Osteocyte (in vitro differentiated cells): ENCODE data around the gene ASL. TPM values are rescaled to one million over a fixed set of nuclear protein-coding genes. Genes with fewer than 3 reads are reported as not detected.
"Not testable (repeated sequence)": the region's sequence is repeated elsewhere in the genome, so short reads cannot be mapped to it uniquely, and the experiment has no call there.

ENCODE experiments used
- DNase-seq: peaks from one replicate; pipeline ENCODE4 v3.0.0; 2021; ENCODE audit warnings: mixed read lengths; ENCODE audit not compliant: unreplicated experiment; ENCODE audit errors: extremely low spot score
- H3K27ac Mint-ChIP-seq: one replicate; pipeline ENCODE4 v1.8.0; 2021; ENCODE audit warnings: mild to moderate bottlenecking, mixed read lengths; ENCODE audit not compliant: unreplicated experiment
- H3K27me3 Mint-ChIP-seq: one replicate; pipeline ENCODE4 v1.8.0; 2021; ENCODE audit warnings: mixed read lengths; ENCODE audit not compliant: unreplicated experiment
- H3K36me3 Mint-ChIP-seq: one replicate; pipeline ENCODE4 v1.8.0; 2021; ENCODE audit warnings: mixed read lengths; ENCODE audit not compliant: unreplicated experiment
- H3K4me1 Mint-ChIP-seq: one replicate; pipeline ENCODE4 v1.8.0; 2021; ENCODE audit warnings: mixed read lengths; ENCODE audit not compliant: unreplicated experiment
- H3K4me3 Mint-ChIP-seq: one replicate; pipeline ENCODE4 v1.8.0; 2021; ENCODE audit warnings: mild to moderate bottlenecking, moderate library complexity, mixed read lengths; ENCODE audit not compliant: unreplicated experiment
- H3K9me3 Mint-ChIP-seq: one replicate; pipeline ENCODE4 v1.8.0; 2021; ENCODE audit warnings: mixed read lengths; ENCODE audit not compliant: unreplicated experiment
- CTCF ChIP-seq: fragments of 200-600 bp; sonication (generic); IDR thresholded peaks from 2 replicates; pipeline ENCODE4 v1.5.0; 2021; ENCODE audit warnings: antibody characterized with exemption, mild to moderate bottlenecking, moderate library complexity
- total RNA-seq: library from RNA; stranded (reverse); gene quantifications from 2 replicates; pipeline ENCODE4 v1.2.1, GENCODE V29; 2021

The ASL gene
- total RNA-seq, 1 donor from 2014 or later: 23.3 TPM

- Mint-ChIP-seq H3K27ac (peak within 1 kb of the TSS; percentile 97), H3K27me3 (no peaks in the 10 kb centered on the region), H3K4me1 (peaks cover 30% of the 10 kb centered on the region), H3K36me3 (peaks cover 5% of the 10 kb centered on the region), H3K4me3 (peak within 1 kb of the TSS; percentile 100), H3K9me3 (no peaks in the 10 kb centered on the region)
- DNase-seq: peak; percentile 90
- TF ChIP-seq CTCF: peak; percentile 23
These were observed 39.4 kb downstream of the ASL start, which contains the start of gene CRCP for GRCh38 chr7:66114743-66115649. CRCP (plus strand) TSS chr7:66114847; CDS start chr7:66114963, 116 bp downstream.

DNA sequence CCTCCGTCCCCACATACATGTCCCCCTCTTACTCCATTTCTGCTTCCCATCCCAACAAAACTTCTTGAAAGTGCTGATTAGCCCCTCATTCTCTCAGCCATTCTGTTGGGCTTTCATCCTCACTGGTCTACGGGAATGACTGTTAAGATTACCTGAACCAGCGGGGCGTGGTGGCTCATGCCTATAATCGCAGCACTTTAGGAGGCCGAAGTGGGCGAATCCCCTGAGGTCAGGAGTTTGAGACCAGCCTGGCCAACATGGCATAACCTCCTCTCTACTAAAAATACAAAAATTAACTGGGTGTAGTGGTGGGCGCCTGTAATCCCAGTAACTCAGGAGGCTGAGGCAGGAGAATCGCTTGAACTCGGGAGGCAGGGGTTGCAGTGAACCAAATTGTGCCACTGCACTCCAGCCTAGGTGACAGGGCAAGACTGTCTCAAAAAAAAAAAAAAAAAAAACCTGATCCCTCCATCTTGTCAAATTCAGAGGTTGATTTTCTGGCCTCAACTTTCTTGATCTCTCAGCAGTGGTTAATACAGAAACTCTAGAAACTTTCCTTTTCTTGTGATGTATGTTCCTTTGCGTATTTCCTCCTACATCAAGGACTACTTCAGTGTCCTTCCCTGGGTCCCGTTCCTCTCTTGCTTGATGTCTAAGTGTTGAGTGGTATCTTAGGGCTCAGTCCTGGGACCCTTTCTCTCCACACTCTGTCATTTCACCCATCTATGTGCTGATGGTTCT is 41.2 kb downstream of the ASL start:
- H3K4me1 Mint-ChIP-seq: peaks cover 30% of the 10 kb centered on the region
- H3K9me3 Mint-ChIP-seq, DNase-seq, H3K27me3 Mint-ChIP-seq, H3K36me3 Mint-ChIP-seq, H3K27ac Mint-ChIP-seq: not testable (repeated sequence)
- H3K4me3 Mint-ChIP-seq: peak overlapping the region; percentile 48

DNA sequence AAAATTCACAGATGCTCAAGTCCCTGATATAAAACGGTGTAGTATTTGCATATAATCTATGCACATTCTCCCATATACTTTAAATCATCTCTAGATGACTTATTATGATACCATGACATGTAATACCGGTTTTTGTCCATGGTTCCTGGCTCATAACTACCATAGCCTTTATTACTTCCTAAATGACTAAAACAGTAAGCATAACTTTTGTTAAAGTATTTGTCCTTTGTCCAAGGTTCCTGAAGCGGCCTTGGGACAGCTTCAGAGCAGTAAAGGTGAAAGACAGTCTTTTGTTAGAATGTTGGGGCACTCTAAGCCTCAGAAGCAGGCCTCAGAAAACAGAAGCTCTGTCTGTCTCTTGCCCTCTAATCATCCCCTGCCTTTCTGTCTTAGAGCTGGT is 43.0 kb downstream of the ASL start:
- H3K36me3 Mint-ChIP-seq: peaks cover 5% of the 10 kb centered on the region
- no peak overlapping the region for H3K4me3 Mint-ChIP-seq
- no peaks in the 10 kb centered on the region for H3K27me3 Mint-ChIP-seq
- no peak overlapping the region for H3K27ac Mint-ChIP-seq
- no peak for DNase-seq
- no peak for TF ChIP-seq CTCF
- no peaks in the 10 kb centered on the region for H3K9me3 Mint-ChIP-seq
- peaks cover 30% of the 10 kb centered on the region for H3K4me1 Mint-ChIP-seq

- Mint-ChIP-seq H3K27me3 (no peaks in the 10 kb centered on the region), H3K4me3 (no peak overlapping the region), H3K27ac (no peak overlapping the region), H3K4me1 (peaks cover 30% of the 10 kb centered on the region), H3K9me3 (no peaks in the 10 kb centered on the region), H3K36me3 (peaks cover 5% of the 10 kb centered on the region)
- no peak for DNase-seq
- no peak for TF ChIP-seq CTCF
These were observed 43.7 kb downstream of the ASL start for GRCh38 chr7:66119245-66119850.

- peaks cover 14% of the 10 kb centered on the region for H3K4me1 Mint-ChIP-seq
- H3K27me3 Mint-ChIP-seq: no peaks in the 10 kb centered on the region
- no peak overlapping the region for H3K4me3 Mint-ChIP-seq
- no peak for TF ChIP-seq CTCF
- no peaks in the 10 kb centered on the region for H3K36me3 Mint-ChIP-seq
- H3K27ac Mint-ChIP-seq: no peak overlapping the region
- H3K9me3 Mint-ChIP-seq: no peaks in the 10 kb centered on the region
- no peak for DNase-seq
These were observed 47.5 kb downstream of the ASL start for GRCh38 chr7:66123175-66123528.

DNA sequence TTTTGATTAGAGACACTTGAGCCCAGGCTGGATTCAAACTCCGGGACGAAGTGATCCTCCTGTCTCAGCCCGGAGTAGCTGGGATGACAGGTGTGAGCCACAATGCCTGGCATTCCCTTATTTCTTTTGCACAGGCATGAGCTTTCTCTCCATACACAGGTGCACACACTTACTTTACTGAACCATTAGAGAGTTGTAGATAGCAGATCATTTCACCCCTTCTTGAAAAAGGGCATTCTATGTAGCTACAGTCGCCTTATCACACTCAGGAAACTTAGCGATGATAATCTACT is 48.9 kb downstream of the ASL start:
- H3K4me1 Mint-ChIP-seq: peaks cover 13% of the 10 kb centered on the region
- H3K27ac Mint-ChIP-seq, H3K9me3 Mint-ChIP-seq: not testable (repeated sequence)

More for the DNA sequence above, 48.9 kb downstream of the ASL start:
- not testable (repeated sequence) for DNase-seq, H3K27me3 Mint-ChIP-seq, H3K4me3 Mint-ChIP-seq, H3K36me3 Mint-ChIP-seq
